B cell (primary cell): Measurements from ENCODE around the gene MORC1. TPM values are rescaled to one million over a fixed set of nuclear protein-coding genes. Genes with fewer than 3 reads are reported as not detected.

Experiments
- ATAC-seq: fragments of 200-7000 bp; cut with Tn5 transposase; one replicate; pipeline ENCODE4 v1.10.0; 2021; ENCODE audit warnings: low read depth, mild to moderate bottlenecking, moderate number of reproducible peaks, moderate library complexity
- CTCF ChIA-PET: fragments of 350-600 bp; sonication (Branson Sonifier 250); formaldehyde crosslinking; loops from one replicate; lab custom pipeline; 2021; ENCODE audit warnings: antibody characterized with exemption, inconsistent platforms; lab: Charles Lee
- POLR2A ChIA-PET: fragments of 350-600 bp; sonication (Branson Sonifier 250); formaldehyde crosslinking; loops from one replicate; lab custom pipeline; 2021; ENCODE audit warnings: antibody characterized with exemption; lab: Charles Lee
- DNase-seq: peaks from one replicate; pipeline ENCODE4 v3.0.0; 2013
- H2AFZ ChIP-seq: 2 replicates; pipeline ENCODE4 v1.6.1; 2012; ENCODE audit warnings: mild to moderate bottlenecking, low read depth, low read length; ENCODE audit not compliant: insufficient read depth, poor library complexity, severe bottlenecking
- H3K27ac ChIP-seq, 2 donors: 1 replicate in 1 of 2; 2 replicates in 1 of 2; pipeline ENCODE4 v1.5.1; 2012 to 2013; ENCODE audit warnings: low read length in 2 of 2, mild to moderate bottlenecking in 2 of 2, moderate library complexity in 1 of 2
- H3K27me3 ChIP-seq, 4 experiments: fragments of 200-600 bp in 1 of 4; sonication (generic) in 1 of 4; replicated peaks in 1 of 4; 1 replicate in 2 of 4; 2 replicates in 2 of 4; pipeline versions ENCODE4 v1.6.1 to v1.7.0; 2013 to 2016; ENCODE audit warnings: low read length in 3 of 4, mild to moderate bottlenecking in 2 of 4, mixed read lengths in 1 of 4, moderate library complexity in 1 of 4; ENCODE audit not compliant: insufficient read depth in 4 of 4, control insufficient read depth in 3 of 4; ENCODE audit errors: control extremely low read depth in 1 of 4
- H3K36me3 ChIP-seq, 2 experiments: replicated peaks in 1 of 2; 1 replicate in 1 of 2; 2 replicates in 1 of 2; pipeline versions ENCODE4 v1.6.1 to v1.7.1; 2013; ENCODE audit warnings: low read length in 1 of 2; ENCODE audit not compliant: insufficient read depth in 2 of 2, control insufficient read depth in 1 of 2; ENCODE audit errors: control extremely low read depth in 1 of 2, extremely low read depth in 1 of 2
- H3K4me1 ChIP-seq, 2 donors: fragments of 200-600 bp in 1 of 2; sonication (generic) in 1 of 2; 1 replicate in 1 of 2; 2 replicates in 1 of 2; pipeline versions ENCODE4 v1.5.1 to v1.6.1; 2013 to 2017; ENCODE audit warnings: low read length in 2 of 2; ENCODE audit not compliant: control insufficient read depth in 2 of 2, insufficient read depth in 2 of 2
- H3K4me2 ChIP-seq: replicated peaks from 2 replicates; pipeline ENCODE3; 2012; ENCODE audit warnings: mild to moderate bottlenecking, low read depth, low read length; ENCODE audit not compliant: poor library complexity, severe bottlenecking
- H3K4me3 ChIP-seq, 5 experiments: fragments of 200-600 bp in 1 of 5; sonication (generic) in 1 of 5; 1 replicate in 3 of 5; 2 replicates in 2 of 5; pipeline versions ENCODE4 v1.5.1 to v1.7.0; 2011 to 2016; ENCODE audit warnings: low read length in 4 of 5, mild to moderate bottlenecking in 4 of 5, low read depth in 2 of 5, control low read depth in 1 of 5, moderate library complexity in 1 of 5; ENCODE audit not compliant: insufficient read depth in 1 of 5; ENCODE audit errors: control extremely low read depth in 1 of 5, extremely low read depth in 1 of 5
- H3K79me2 ChIP-seq: fragments of 200-600 bp; sonication (generic); one replicate; pipeline ENCODE4 v1.6.0; 2016; ENCODE audit warnings: low read length; ENCODE audit not compliant: control insufficient read depth, insufficient read depth
- H3K9ac ChIP-seq: fragments of 200-600 bp; sonication (generic); 2 replicates; pipeline ENCODE4 v1.6.1; 2017; ENCODE audit warnings: mild to moderate bottlenecking, low read length, moderate library complexity
- H3K9me3 ChIP-seq, 3 donors: one replicate each; pipeline versions ENCODE4 v1.6.1 to v1.7.1; 2013; ENCODE audit warnings: low read length in 2 of 3; ENCODE audit not compliant: control insufficient read depth in 2 of 3, insufficient read depth in 1 of 3; ENCODE audit errors: control extremely low read depth in 1 of 3
- H4K20me1 ChIP-seq: 2 replicates; pipeline ENCODE4 v1.6.0; 2012; ENCODE audit warnings: mild to moderate bottlenecking, low read length; ENCODE audit not compliant: insufficient read depth, control insufficient read depth, poor library complexity, severe bottlenecking
- H3K27ac Mint-ChIP-seq: one replicate; pipeline ENCODE4 v1.8.0; 2021; ENCODE audit warnings: mixed read lengths
- H3K27me3 Mint-ChIP-seq: one replicate; pipeline ENCODE4 v1.8.0; 2021; ENCODE audit warnings: mixed read lengths
- H3K4me1 Mint-ChIP-seq: one replicate; pipeline ENCODE4 v1.8.0; 2021; ENCODE audit warnings: mixed read lengths
- H3K4me3 Mint-ChIP-seq: one replicate; pipeline ENCODE4 v1.8.0; 2021; ENCODE audit warnings: mixed read lengths
- H3K9me3 Mint-ChIP-seq: one replicate; pipeline ENCODE4 v1.8.0; 2022; ENCODE audit warnings: mixed read lengths; ENCODE audit not compliant: insufficient read depth
- CTCF ChIP-seq: fragments of 200-600 bp; IDR thresholded peaks from one replicate; pipeline ENCODE4 v1.8.0; 2022; ENCODE audit warnings: antibody characterized with exemption, mild to moderate bottlenecking
- EZH2 ChIP-seq: IDR thresholded peaks from 2 replicates; pipeline ENCODE4 v1.6.1; 2012; ENCODE audit warnings: borderline replicate concordance, low read depth, mild to moderate bottlenecking, moderate library complexity, low read length; ENCODE audit not compliant: insufficient read depth, poor library complexity, severe bottlenecking
- WGBS: methylation state at CpG from one replicate; pipeline ENCODE4 v1.1.5; 2013; ENCODE audit warnings: missing lambda C conversion rate; ENCODE audit not compliant: insufficient coverage; 5-methylcytosine and 5-hydroxymethylcytosine counted together
- intact Hi-C: fragments of 100-400 bp; cut with micrococcal nuclease; formaldehyde crosslinking; loops from one replicate; pipeline ENCODE4 v1.10.0; 2022
- polyA plus RNA-seq: library from polyadenylated mRNA; depleted of rRNA; stranded (reverse); fragments of >200 nt; gene quantifications from 2 replicates; pipeline ENCODE4 v1.2.3, GENCODE V29; 2012
- total RNA-seq, 2 donors: library from RNA; stranded (reverse); fragments of 120-200 nt in 1 of 2; gene quantifications; 1 replicate in 1 of 2; 2 replicates in 1 of 2; pipeline versions ENCODE4 v1.2.3 to v1.2.4, GENCODE V29; 2013 to 2022

The MORC1 gene
- total and polyA plus RNA-seq, 2 donors (not counting 1 experiment from before 2014, with no cell fraction given): not detected

- intact Hi-C loops: no loop called here
- no peak overlapping the region for H3K27ac Mint-ChIP-seq
- H3K27me3 Mint-ChIP-seq: peaks cover 7% of the 10 kb centered on the region
- DNase-seq: no peak
- CTCF ChIA-PET: no interaction called here
- no peak overlapping the region for H3K9ac ChIP-seq
- H3K4me2 ChIP-seq: no peak overlapping the region
- no peak overlapping the region for H3K4me3 ChIP-seq
- peaks cover 5% of the 10 kb centered on the region for H3K4me1 Mint-ChIP-seq
- H3K9me3 ChIP-seq: no peaks in the 10 kb centered on the region
- TF ChIP-seq CTCF (no peak), EZH2 (no peak)
- no peaks in the 10 kb centered on the region for H3K36me3 ChIP-seq
- POLR2A ChIA-PET: no interaction called here
- ATAC-seq: no peak
- H3K27ac ChIP-seq: no peak overlapping the region
- H3K27me3 ChIP-seq: no peaks in the 10 kb centered on the region
- no peaks in the 10 kb centered on the region for H3K4me1 ChIP-seq
- H3K4me3 Mint-ChIP-seq: no peak overlapping the region
- H4K20me1 ChIP-seq: no peaks in the 10 kb centered on the region
- no CpG with 5 or more reads among the region's 3 CpGs for WGBS
- H3K79me2 ChIP-seq: no peaks in the 10 kb centered on the region
- H2AFZ ChIP-seq: no peak overlapping the region
- no peaks in the 10 kb centered on the region for H3K9me3 Mint-ChIP-seq
These were observed 145.5 kb downstream of the MORC1 start for GRCh38 chr3:108972482-108972881.

GRCh38 chr3:108970561-108970960 is 147.4 kb downstream of the MORC1 start:
- H3K9ac ChIP-seq: no peak overlapping the region
- H3K4me2 ChIP-seq: no peak overlapping the region
- ATAC-seq (no peak), DNase-seq (no peak)
- H3K4me1 ChIP-seq: no peaks in the 10 kb centered on the region
- H3K79me2 ChIP-seq: no peaks in the 10 kb centered on the region
- no peaks in the 10 kb centered on the region for H3K9me3 ChIP-seq
- no peak overlapping the region for H2AFZ ChIP-seq
- POLR2A ChIA-PET: no interaction called here
- no peaks in the 10 kb centered on the region for H3K27me3 ChIP-seq
- WGBS: 50% methylated on average over 2 of the region's 3 CpGs
- intact Hi-C loops: no loop called here
- H3K27ac Mint-ChIP-seq: no peak overlapping the region
- H3K27ac ChIP-seq: no peak overlapping the region
- H3K36me3 ChIP-seq: no peaks in the 10 kb centered on the region
- H3K27me3 Mint-ChIP-seq: peaks cover 7% of the 10 kb centered on the region
- no peaks in the 10 kb centered on the region for H4K20me1 ChIP-seq
- no peaks in the 10 kb centered on the region for H3K9me3 Mint-ChIP-seq
- CTCF ChIA-PET: no interaction called here
- peaks cover 8% of the 10 kb centered on the region for H3K4me1 Mint-ChIP-seq
- H3K4me3 ChIP-seq: no peak overlapping the region
- TF ChIP-seq CTCF: no peak
- TF ChIP-seq EZH2: no peak
- no peak overlapping the region for H3K4me3 Mint-ChIP-seq
